ENCODE measurements around the gene SPANXN3. TPM values are rescaled to one million over a fixed set of nuclear protein-coding genes. Genes with fewer than 3 reads are reported as not detected.
A peak's percentile ranks its signal among the peaks of the same experiment; 100 is the strongest.

SPANXN3 gene
- total RNA-seq, 6 donors from 2014 or later: not detected

DNA sequence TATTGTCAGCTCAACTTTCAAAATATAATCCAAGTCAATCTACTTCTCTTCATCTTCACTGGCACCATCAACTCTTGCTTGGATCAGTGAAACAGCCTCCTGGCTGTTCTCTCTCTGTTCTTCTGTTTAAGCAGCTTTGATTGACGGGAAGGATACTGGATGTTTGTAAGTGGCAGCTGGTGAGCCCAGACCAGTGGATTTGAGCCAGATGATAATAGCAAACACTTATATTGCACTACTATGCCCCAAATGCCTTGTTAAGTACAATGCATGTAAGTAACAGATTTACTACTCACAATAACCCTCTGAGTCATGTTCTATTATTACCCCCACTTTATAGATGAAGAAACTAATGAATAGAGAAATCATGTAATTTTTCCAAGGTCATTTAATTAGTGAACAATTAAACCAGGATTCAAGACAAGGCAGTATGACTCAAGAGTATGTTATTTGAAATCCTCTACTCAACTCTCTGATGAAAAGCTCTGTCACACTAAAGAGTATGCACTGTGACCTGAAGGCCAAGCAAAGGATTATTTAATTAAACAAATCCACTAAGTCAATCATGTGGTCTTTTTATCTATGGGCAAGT is 44.8 kb downstream of the SPANXN3 start:
- DNase-seq (no peak), ATAC-seq (ENCODE audit: low FRiP score in 2 of 2) (no peak)
- no peaks in the 10 kb centered on the region for H3K27me3 ChIP-seq
- H3K36me3 ChIP-seq: no peaks in the 10 kb centered on the region
- WGBS, 2 donors: 35 to 77% methylated on average over 1 of the region's 1 CpG
- H3K4me1 ChIP-seq: no peaks in the 10 kb centered on the region
- TF ChIP-seq EP300 (IDR thresholded peaks at IDR 0.05): no peak
- no peak for TF ChIP-seq POLR2AphosphoS5 (IDR thresholded peaks at IDR 0.05)
- TF ChIP-seq, protein P1, sequence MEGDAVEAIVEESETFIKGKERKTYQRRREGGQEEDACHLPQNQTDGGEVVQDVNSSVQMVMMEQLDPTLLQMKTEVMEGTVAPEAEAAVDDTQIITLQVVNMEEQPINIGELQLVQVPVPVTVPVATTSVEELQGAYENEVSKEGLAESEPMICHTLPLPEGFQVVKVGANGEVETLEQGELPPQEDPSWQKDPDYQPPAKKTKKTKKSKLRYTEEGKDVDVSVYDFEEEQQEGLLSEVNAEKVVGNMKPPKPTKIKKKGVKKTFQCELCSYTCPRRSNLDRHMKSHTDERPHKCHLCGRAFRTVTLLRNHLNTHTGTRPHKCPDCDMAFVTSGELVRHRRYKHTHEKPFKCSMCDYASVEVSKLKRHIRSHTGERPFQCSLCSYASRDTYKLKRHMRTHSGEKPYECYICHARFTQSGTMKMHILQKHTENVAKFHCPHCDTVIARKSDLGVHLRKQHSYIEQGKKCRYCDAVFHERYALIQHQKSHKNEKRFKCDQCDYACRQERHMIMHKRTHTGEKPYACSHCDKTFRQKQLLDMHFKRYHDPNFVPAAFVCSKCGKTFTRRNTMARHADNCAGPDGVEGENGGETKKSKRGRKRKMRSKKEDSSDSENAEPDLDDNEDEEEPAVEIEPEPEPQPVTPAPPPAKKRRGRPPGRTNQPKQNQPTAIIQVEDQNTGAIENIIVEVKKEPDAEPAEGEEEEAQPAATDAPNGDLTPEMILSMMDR (IDR thresholded peaks at IDR 0.05): no peak
- TF ChIP-seq POLR2A (IDR thresholded peaks at IDR 0.05): no peak
- no peaks in the 10 kb centered on the region for H3K9me3 ChIP-seq
- H3K27ac ChIP-seq: no peak overlapping the region
- H3K4me3 ChIP-seq: no peak overlapping the region

DNA sequence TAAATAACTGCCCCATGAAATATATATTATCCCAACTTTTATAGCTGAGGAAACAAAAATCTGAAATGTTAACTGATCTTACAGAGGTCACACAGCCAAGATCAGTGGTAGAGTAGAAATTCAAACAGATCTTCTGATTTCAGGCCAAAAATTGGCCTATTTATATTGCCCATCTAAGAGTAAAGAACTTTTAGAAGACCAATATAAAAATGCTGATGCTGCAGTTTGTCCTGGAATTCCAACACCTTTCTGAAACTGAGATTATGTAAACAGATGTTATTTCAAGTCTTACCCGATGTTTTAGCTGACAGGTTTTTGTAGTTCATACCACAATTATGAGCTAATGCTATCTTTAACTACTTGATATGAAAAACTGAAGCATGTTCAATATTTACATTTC is 51.1 kb downstream of the SPANXN3 start:
- no peak overlapping the region for H3K27ac ChIP-seq
- TF ChIP-seq, protein P1 (IDR thresholded peaks at IDR 0.05): no peak
- TF ChIP-seq EP300 (IDR thresholded peaks at IDR 0.05): no peak
- no peak for TF ChIP-seq POLR2AphosphoS5 (IDR thresholded peaks at IDR 0.05)
- no peak for TF ChIP-seq POLR2A (IDR thresholded peaks at IDR 0.05)
- 46 to 50% methylated on average over 1 of the region's 1 CpG for WGBS, 2 donors
- ATAC-seq (ENCODE audit: low FRiP score in 2 of 2) (no peak), DNase-seq (no peak)
- no peaks in the 10 kb centered on the region for H3K9me3 ChIP-seq
- H3K36me3 ChIP-seq: no peaks in the 10 kb centered on the region
- H3K4me3 ChIP-seq: no peak overlapping the region
- no peaks in the 10 kb centered on the region for H3K27me3 ChIP-seq
- no peaks in the 10 kb centered on the region for H3K4me1 ChIP-seq

DNA sequence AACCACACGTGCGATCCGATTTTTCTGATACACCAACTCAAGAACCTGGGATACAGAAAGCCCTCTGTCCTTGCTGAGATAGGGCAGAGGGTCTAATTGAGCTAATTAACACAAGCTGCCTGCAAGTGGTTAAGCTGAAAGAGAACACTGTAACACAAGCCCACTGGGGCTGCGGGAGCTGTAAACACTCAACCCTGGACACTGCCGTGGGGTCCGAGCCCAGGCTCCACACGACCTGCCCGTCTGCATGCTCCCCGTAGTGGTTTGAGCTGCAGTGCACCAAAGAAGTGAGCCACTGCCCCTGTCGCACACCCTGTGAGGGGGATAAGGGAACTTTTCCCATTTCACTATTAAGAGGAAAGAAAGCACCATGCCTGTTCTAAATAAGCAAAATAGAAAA is 54.6 kb downstream of the SPANXN3 start:
- no peak overlapping the region for H3K27ac ChIP-seq
- ATAC-seq (ENCODE audit: low FRiP score in 2 of 2) (no peak), DNase-seq (peak in 1 of 2 donors; percentile 16)
- no peak overlapping the region for H3K4me3 ChIP-seq
- no peaks in the 10 kb centered on the region for H3K27me3 ChIP-seq
- no peaks in the 10 kb centered on the region for H3K36me3 ChIP-seq
- no peak for TF ChIP-seq EP300 (IDR thresholded peaks at IDR 0.05)
- no peak for TF ChIP-seq POLR2A (IDR thresholded peaks at IDR 0.05)
- TF ChIP-seq, protein P1 (IDR thresholded peaks at IDR 0.05): no peak
- TF ChIP-seq POLR2AphosphoS5 (IDR thresholded peaks at IDR 0.05): no peak
- H3K9me3 ChIP-seq: no peaks in the 10 kb centered on the region
- H3K4me1 ChIP-seq: no peaks in the 10 kb centered on the region
- 80 to 84% methylated on average over 10 of the region's 10 CpGs for WGBS, 2 donors

DNA sequence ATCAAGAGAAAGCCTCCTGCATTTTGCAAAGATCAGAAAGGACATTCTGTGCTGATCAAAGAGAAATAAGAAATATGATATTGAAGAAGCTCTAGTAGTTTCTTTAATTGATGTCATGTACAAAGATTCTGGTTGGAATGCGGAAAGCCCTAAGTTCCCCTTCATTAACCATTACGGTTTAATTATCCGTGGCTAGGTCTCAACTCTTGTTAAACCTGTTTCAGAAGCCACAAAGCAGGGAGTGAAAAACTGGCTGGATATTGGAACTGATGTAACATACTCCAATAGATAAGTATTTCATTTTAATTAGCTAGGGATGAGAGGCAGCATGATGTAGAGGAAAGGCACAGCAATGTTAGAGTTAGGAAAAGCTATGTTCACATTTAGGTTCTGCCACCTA is 55.7 kb downstream of the SPANXN3 start:
- no peaks in the 10 kb centered on the region for H3K27me3 ChIP-seq
- no peak overlapping the region for H3K27ac ChIP-seq
- no peaks in the 10 kb centered on the region for H3K9me3 ChIP-seq
- WGBS, 2 donors: 90 to 97% methylated on average over 3 of the region's 3 CpGs
- H3K4me3 ChIP-seq: no peak overlapping the region
- ATAC-seq (ENCODE audit: low FRiP score in 2 of 2) (no peak), DNase-seq (no peak)
- no peaks in the 10 kb centered on the region for H3K36me3 ChIP-seq
- no peaks in the 10 kb centered on the region for H3K4me1 ChIP-seq
- TF ChIP-seq POLR2A (IDR thresholded peaks at IDR 0.05) (no peak), EP300 (IDR thresholded peaks at IDR 0.05) (no peak), POLR2AphosphoS5 (IDR thresholded peaks at IDR 0.05) (no peak)
- TF ChIP-seq, protein P1 (IDR thresholded peaks at IDR 0.05): no peak

Other genes with a start within 250 kb of the SPANXN3 start
- gene SLITRK4, start 118.6 kb upstream of the SPANXN3 start, total RNA-seq: under 1 TPM in 5 of 6 donors, not detected in 1; 0.33 to 0.94 (median 0.61) TPM
- gene SPANXN2, start 203.3 kb upstream of the SPANXN3 start, total RNA-seq: not detected